Body of pancreas (tissue), 4 donors: Measurements from ENCODE around the gene APLF.
"Not testable (repeated sequence)": the region's sequence is repeated elsewhere in the genome, so short reads cannot be mapped to it uniquely, and the experiment has no call there.

ENCODE experiments used
- POLR2A ChIP-seq, 3 donors: fragments of 450-650 bp; IDR thresholded peaks; one replicate each; pipeline ENCODE4 v1.6.1; 2016; ENCODE audit warnings: antibody characterized with exemption in 3 of 3, mild to moderate bottlenecking in 2 of 3
- TF ChIP-seq, protein P1 (sequence below), 7 experiments: fragments of 450-650 bp in 4 of 7; fragments of 200-600 bp in 3 of 7; sonication (generic) in 3 of 7; IDR thresholded peaks; one replicate each; pipeline ENCODE4 v1.5.1; 2016 to 2019; ENCODE audit warnings: antibody characterized with exemption in 7 of 7

DNA sequence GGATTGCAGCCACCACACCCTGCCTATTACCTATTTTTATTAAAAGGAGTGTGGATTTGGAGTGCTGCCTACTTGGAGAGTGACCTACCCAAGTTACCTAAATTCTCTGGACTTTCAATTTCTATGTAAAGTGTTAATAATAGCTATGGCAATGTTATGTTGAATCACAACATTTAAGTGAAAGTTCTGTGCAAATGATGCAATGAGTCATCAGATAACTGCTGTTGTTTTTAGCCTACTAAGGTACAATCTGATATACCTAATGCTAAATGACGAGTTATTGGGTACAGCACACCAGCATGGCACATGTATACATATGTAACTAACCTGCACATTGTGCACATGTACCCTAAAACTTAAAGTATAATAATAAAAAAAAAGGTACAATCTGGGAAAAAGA is 21.2 kb downstream of the APLF start:
- TF ChIP-seq, protein P1, sequence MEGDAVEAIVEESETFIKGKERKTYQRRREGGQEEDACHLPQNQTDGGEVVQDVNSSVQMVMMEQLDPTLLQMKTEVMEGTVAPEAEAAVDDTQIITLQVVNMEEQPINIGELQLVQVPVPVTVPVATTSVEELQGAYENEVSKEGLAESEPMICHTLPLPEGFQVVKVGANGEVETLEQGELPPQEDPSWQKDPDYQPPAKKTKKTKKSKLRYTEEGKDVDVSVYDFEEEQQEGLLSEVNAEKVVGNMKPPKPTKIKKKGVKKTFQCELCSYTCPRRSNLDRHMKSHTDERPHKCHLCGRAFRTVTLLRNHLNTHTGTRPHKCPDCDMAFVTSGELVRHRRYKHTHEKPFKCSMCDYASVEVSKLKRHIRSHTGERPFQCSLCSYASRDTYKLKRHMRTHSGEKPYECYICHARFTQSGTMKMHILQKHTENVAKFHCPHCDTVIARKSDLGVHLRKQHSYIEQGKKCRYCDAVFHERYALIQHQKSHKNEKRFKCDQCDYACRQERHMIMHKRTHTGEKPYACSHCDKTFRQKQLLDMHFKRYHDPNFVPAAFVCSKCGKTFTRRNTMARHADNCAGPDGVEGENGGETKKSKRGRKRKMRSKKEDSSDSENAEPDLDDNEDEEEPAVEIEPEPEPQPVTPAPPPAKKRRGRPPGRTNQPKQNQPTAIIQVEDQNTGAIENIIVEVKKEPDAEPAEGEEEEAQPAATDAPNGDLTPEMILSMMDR (IDR thresholded peaks at IDR 0.05) = not testable (repeated sequence)
- not testable (repeated sequence) for TF ChIP-seq POLR2A (IDR thresholded peaks at IDR 0.05)
